Spinal cord (tissue), 10 donors: ENCODE results near the gene RAPGEF4. TPM values are rescaled to one million over a fixed set of nuclear protein-coding genes. Genes with fewer than 3 reads are reported as not detected.
A peak's percentile ranks its signal among the peaks of the same experiment; 100 is the strongest.

Experiments used
- DNase-seq, 6 donors: peaks; one replicate each; pipeline versions ENCODE4 v3.0.0 to v3.0.0-alpha.2; 2013 to 2015; ENCODE audit warnings: low spot score in 6 of 6, low read depth in 4 of 6
- H3K27ac ChIP-seq: one replicate; pipeline ENCODE4 v1.5.1; 2013; ENCODE audit warnings: low read depth, low read length, control low read depth
- H3K27me3 ChIP-seq: one replicate; pipeline ENCODE4 v1.6.1; 2013; ENCODE audit warnings: low read length; ENCODE audit not compliant: control insufficient read depth, insufficient read depth
- H3K36me3 ChIP-seq: one replicate; pipeline ENCODE4 v1.6.1; 2013; ENCODE audit warnings: low read length; ENCODE audit not compliant: control insufficient read depth, insufficient read depth
- H3K4me1 ChIP-seq: one replicate; pipeline ENCODE4 v1.6.1; 2013; ENCODE audit warnings: low read length; ENCODE audit not compliant: control insufficient read depth, insufficient read depth
- H3K4me3 ChIP-seq: one replicate; pipeline ENCODE4 v1.5.1; 2013; ENCODE audit warnings: low read depth, low read length, control low read depth
- H3K9me3 ChIP-seq: one replicate; pipeline ENCODE4 v1.6.1; 2013; ENCODE audit warnings: low read length; ENCODE audit not compliant: control insufficient read depth, insufficient read depth
- WGBS: methylation state at CpG from one replicate; pipeline ENCODE4 v1.1.5; 2013; ENCODE audit warnings: missing lambda C conversion rate; ENCODE audit not compliant: insufficient coverage; 5-methylcytosine and 5-hydroxymethylcytosine counted together
- polyA plus RNA-seq, 2 donors: library from polyadenylated mRNA; unstranded; fragments of 120-200 nt; gene quantifications; one replicate each; pipeline ENCODE4 v1.2.1, GENCODE V29; 2013; ENCODE audit not compliant: insufficient read length in 2 of 2
- total RNA-seq, 2 donors: library from RNA; depleted of rRNA in 1 of 2; stranded (reverse); fragments of 120-200 nt in 1 of 2; fragments of >200 nt in 1 of 2; gene quantifications; one replicate each; pipeline versions ENCODE4 v1.2.3 to v1.2.4, GENCODE V29; 2013 to 2014
- donor health status: healthy.

RAPGEF4 gene
- total and polyA plus RNA-seq, 4 donors = 31.1 to 65.8 (median 44.4) TPM

- WGBS = 82% methylated on average over 5 of the region's 7 CpGs
- H3K36me3 ChIP-seq = no peaks in the 10 kb centered on the region
- no peak overlapping the region for H3K27ac ChIP-seq
- H3K4me3 ChIP-seq = no peak overlapping the region
- no peak for DNase-seq
- H3K27me3 ChIP-seq = no peaks in the 10 kb centered on the region
- no peaks in the 10 kb centered on the region for H3K9me3 ChIP-seq
- no peaks in the 10 kb centered on the region for H3K4me1 ChIP-seq
These were observed 316.0 kb downstream of the RAPGEF4 start for GRCh38 chr2:173051463-173052215.

GRCh38 chr2:173053043-173053699, 317.5 kb downstream of the RAPGEF4 start:
- Histone ChIP-seq H3K4me1 (no peaks in the 10 kb centered on the region), H3K27me3 (no peaks in the 10 kb centered on the region), H3K4me3 (no peak overlapping the region), H3K36me3 (no peaks in the 10 kb centered on the region), H3K27ac (no peak overlapping the region), H3K9me3 (no peaks in the 10 kb centered on the region)
- DNase-seq = no peak
- WGBS = no CpG with 5 or more reads among the region's 3 CpGs

GRCh38 chr2:173054466-173054865, 318.8 kb downstream of the RAPGEF4 start:
- H3K9me3 ChIP-seq = no peaks in the 10 kb centered on the region
- no peaks in the 10 kb centered on the region for H3K4me1 ChIP-seq
- H3K4me3 ChIP-seq = no peak overlapping the region
- no peak overlapping the region for H3K27ac ChIP-seq
- no CpG with 5 or more reads among the region's 3 CpGs for WGBS
- H3K27me3 ChIP-seq = no peaks in the 10 kb centered on the region
- H3K36me3 ChIP-seq = no peaks in the 10 kb centered on the region
- peak in 1 of 6 donors; percentile 35 for DNase-seq

- Histone ChIP-seq H3K4me3 (no peak overlapping the region), H3K4me1 (no peaks in the 10 kb centered on the region), H3K27me3 (no peaks in the 10 kb centered on the region), H3K9me3 (no peaks in the 10 kb centered on the region), H3K27ac (no peak overlapping the region), H3K36me3 (no peaks in the 10 kb centered on the region)
- DNase-seq = no peak
- WGBS = 69% methylated on average over 4 of the region's 4 CpGs
These were observed 321.2 kb downstream of the RAPGEF4 start for GRCh38 chr2:173056705-173057364.

- Histone ChIP-seq H3K9me3 (no peaks in the 10 kb centered on the region), H3K27me3 (no peaks in the 10 kb centered on the region), H3K27ac (no peak overlapping the region), H3K4me3 (no peak overlapping the region), H3K36me3 (no peaks in the 10 kb centered on the region), H3K4me1 (no peaks in the 10 kb centered on the region)
- DNase-seq = no peak
These were observed 322.5 kb downstream of the RAPGEF4 start for GRCh38 chr2:173058097-173058496.

GRCh38 chr2:173058673-173059072, 323.0 kb downstream of the RAPGEF4 start:
- H3K9me3 ChIP-seq = no peaks in the 10 kb centered on the region
- no peak overlapping the region for H3K4me3 ChIP-seq
- no peaks in the 10 kb centered on the region for H3K27me3 ChIP-seq
- DNase-seq = no peak
- H3K27ac ChIP-seq = no peak overlapping the region
- no CpG with 5 or more reads among the region's 2 CpGs for WGBS
- H3K4me1 ChIP-seq = no peaks in the 10 kb centered on the region
- H3K36me3 ChIP-seq = no peaks in the 10 kb centered on the region

GRCh38 chr2:173059292-173059691, 323.6 kb downstream of the RAPGEF4 start:
- no peaks in the 10 kb centered on the region for H3K4me1 ChIP-seq
- DNase-seq = no peak
- H3K36me3 ChIP-seq = no peaks in the 10 kb centered on the region
- H3K4me3 ChIP-seq = no peak overlapping the region
- H3K27me3 ChIP-seq = no peaks in the 10 kb centered on the region
- H3K27ac ChIP-seq = no peak overlapping the region
- no peaks in the 10 kb centered on the region for H3K9me3 ChIP-seq
- WGBS = no CpG with 5 or more reads among the region's 3 CpGs

GRCh38 chr2:173059971-173060461, 324.4 kb downstream of the RAPGEF4 start:
- H3K27ac ChIP-seq = no peak overlapping the region
- no peak overlapping the region for H3K4me3 ChIP-seq
- WGBS = 38% methylated on average over 3 of the region's 5 CpGs
- DNase-seq = no peak
- H3K4me1 ChIP-seq = no peaks in the 10 kb centered on the region
- H3K27me3 ChIP-seq = no peaks in the 10 kb centered on the region
- no peaks in the 10 kb centered on the region for H3K9me3 ChIP-seq
- no peaks in the 10 kb centered on the region for H3K36me3 ChIP-seq

- H3K27ac ChIP-seq = no peak overlapping the region
- no peaks in the 10 kb centered on the region for H3K9me3 ChIP-seq
- H3K4me1 ChIP-seq = no peaks in the 10 kb centered on the region
- H3K36me3 ChIP-seq = no peaks in the 10 kb centered on the region
- H3K27me3 ChIP-seq = no peaks in the 10 kb centered on the region
- no peak overlapping the region for H3K4me3 ChIP-seq
- DNase-seq = peak in 1 of 6 donors; percentile 54
- WGBS = 78% methylated on average over 4 of the region's 4 CpGs
These were observed 327.2 kb downstream of the RAPGEF4 start for GRCh38 chr2:173062801-173063200.
